KOPT-K1 (cell line): ENCODE measurements around the gene EDEM2.
"Not testable (repeated sequence)": the region's sequence is repeated elsewhere in the genome, so short reads cannot be mapped to it uniquely, and the experiment has no call there.

Experiments used
- H3K27ac ChIP-seq: fragments of 200-600 bp; sonication (generic); 2 replicates; pipeline ENCODE4 v1.5.1; 2016; ENCODE audit warnings: antibody characterized with exemption, mild to moderate bottlenecking, low read depth, low read length; ENCODE audit not compliant: poor library complexity, severe bottlenecking
- H3K36me3 ChIP-seq: fragments of 200-600 bp; sonication (generic); 2 replicates; pipeline ENCODE4 v1.5.1; 2017; ENCODE audit warnings: antibody characterized with exemption, mild to moderate bottlenecking, low read length, moderate library complexity; ENCODE audit not compliant: insufficient read depth
- H3K9me3 ChIP-seq: fragments of 200-600 bp; sonication (generic); 2 replicates; pipeline ENCODE4 v1.5.1; 2017; ENCODE audit warnings: antibody characterized with exemption, low read length, mild to moderate bottlenecking; ENCODE audit not compliant: insufficient read depth, poor library complexity, severe bottlenecking

Gene EDEM2

DNA sequence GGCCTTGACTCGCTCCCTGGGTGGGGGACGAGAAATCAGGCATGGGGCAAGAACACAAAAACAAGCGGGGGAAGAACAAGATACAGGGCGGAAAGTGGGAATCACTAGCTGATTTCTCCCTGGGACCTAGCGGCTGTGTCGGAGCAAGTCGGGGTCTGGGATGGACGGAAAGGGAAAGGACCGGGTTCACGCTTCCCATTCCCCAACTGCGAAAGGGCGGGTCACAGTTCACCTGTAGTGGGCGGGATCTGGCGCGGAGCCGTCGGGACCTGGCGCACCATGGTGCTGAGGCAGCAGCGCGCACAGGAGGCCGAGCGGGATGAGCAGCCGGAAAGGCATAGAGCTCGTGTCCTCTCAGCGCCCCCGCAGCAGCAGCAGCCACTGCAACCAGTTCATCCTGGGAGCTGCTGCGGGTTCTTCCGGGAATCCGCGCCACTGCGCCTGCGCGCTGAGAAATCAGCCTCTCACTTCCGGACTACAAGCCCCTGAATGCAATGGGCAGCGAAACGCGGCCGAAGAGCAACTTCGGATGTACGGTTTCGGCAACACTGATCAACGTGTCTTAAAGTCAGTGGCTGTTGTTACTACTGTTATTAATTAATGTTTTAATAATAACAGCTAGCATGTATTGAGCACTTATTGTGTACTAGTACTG, at the start of gene EDEM2:
Gene EDEM2, minus strand, starts transcription at position 417 of the 655 bp plus-strand sequence. Its CDS starts 78 bp downstream, at position 339.
- Histone ChIP-seq H3K36me3 (peaks cover 27% of the 10 kb centered on the region), H3K27ac (peak within 1 kb of the TSS; percentile 67), H3K9me3 (no peaks in the 10 kb centered on the region)

DNA sequence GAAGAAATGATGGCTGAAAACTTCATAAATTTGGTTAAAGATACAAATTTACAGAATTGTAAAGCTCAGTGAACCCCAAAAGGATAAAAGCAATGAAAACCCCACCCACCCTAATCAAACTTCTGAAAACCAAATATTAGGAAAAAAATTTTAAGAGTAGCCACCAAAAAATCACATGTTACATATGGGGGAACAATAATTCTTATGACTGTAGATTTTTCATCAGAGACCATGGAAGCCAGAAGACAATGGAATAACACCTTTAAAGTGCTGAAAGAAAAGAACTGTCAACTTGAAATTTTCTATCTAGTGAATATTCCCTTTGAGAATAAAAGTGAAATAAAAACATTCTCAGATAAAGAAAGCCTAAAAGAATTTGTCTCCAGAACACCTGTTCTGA, 49.2 kb upstream of the EDEM2 start:
- H3K27ac ChIP-seq = no peak overlapping the region
- H3K36me3 ChIP-seq = no peaks in the 10 kb centered on the region
- peaks cover 27% of the 10 kb centered on the region for H3K9me3 ChIP-seq

DNA sequence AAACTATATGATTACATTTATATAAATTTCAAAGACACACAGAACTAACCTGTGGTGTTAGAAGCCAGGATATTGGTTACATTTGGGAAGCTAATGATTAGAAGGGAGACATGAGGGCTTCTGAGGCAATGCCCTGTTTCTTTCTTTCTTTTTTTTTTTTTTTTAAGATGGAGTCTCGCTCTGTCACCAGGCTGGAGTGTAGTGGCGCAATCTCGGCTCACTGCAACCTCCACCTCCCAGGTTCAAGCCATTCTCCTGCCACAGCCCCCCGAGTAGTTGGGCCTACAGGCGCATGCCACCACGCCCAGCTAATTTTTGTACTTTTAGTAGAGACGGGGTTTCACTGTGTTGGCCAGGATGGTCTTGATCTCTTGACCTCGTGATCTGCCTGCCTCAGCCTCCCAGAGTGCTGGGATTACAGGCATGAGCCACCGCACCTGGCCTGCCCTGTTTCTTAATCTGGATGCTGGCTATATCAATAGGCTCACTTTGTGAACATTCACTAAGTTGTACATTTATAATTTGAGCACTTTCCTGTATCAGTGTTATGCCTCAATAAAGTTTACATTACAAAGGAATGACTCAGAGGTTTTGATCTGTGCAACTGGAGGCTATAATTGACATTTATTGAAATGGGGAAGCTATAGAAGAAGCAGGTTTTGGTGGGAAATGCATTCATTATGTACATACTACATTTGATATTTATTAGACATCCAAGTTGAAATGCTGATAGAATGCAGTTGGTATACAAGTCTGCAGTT, 46.1 kb upstream of the EDEM2 start:
- H3K36me3 ChIP-seq, H3K27ac ChIP-seq: not testable (repeated sequence)
- peaks cover 14% of the 10 kb centered on the region for H3K9me3 ChIP-seq

DNA sequence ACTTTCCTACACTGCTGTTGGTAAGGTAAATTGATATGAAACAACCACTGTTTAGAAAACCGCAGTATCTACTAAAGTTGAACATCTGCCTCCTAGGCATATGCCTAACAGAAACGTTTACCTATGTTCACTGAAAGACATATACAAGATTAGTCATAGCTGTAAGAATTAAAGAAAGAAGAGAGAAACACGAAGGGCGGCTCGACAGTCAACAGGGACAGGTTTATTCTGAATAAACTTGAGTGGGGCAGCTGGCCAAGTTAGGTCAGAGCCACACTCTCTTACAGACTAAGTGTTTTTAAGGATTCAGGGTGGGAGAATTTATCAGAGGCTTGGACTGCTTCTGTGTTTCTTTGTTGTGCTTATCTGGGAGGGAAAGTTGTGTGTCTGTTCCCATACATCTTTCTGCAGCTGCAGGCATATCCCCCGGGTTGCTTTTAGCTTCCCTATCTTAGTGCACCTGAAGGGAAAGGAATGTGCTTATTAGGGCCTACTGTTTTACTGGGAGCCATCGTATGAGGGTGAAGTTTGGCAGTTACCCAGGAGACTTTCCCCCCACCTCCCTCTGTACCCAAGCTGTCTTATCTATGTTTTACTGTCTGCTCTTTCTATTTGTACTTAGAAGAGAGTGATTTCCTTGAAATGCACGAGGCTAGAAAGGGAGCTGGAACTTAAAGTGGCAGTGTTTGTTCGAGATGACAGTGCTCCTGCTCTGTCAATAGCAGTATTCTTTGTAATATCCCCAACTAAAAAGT, 45.2 kb upstream of the EDEM2 start:
- H3K9me3 ChIP-seq = peaks cover 13% of the 10 kb centered on the region
- H3K36me3 ChIP-seq = no peaks in the 10 kb centered on the region
- no peak overlapping the region for H3K27ac ChIP-seq

- peaks cover 7% of the 10 kb centered on the region for H3K9me3 ChIP-seq
- H3K27ac ChIP-seq = no peak overlapping the region
- no peaks in the 10 kb centered on the region for H3K36me3 ChIP-seq
These were observed 44.4 kb upstream of the EDEM2 start for GRCh38 chr20:35191419-35192117.

GRCh38 chr20:35190556-35190955, 43.4 kb upstream of the EDEM2 start:
- no peaks in the 10 kb centered on the region for H3K9me3 ChIP-seq
- H3K27ac ChIP-seq = no peak overlapping the region
- no peaks in the 10 kb centered on the region for H3K36me3 ChIP-seq

DNA sequence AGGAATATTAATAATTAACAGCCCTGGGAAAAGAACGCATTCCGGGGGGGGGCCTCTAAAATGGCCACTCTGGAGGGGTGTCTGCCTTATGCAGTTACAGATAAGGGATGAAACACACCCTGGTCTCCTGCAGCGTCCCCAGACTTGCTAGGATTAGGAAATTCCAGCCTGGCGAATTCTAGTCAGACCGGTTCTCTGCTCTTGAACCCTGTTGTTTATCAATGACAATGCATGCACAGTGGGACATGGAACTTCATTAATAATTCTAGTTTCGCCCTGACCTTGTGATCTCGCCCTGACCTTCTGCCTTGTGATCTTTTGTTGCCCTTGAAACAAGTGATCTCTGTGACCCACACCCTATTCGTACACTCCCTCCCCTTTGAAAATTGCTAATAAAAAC, 42.1 kb upstream of the EDEM2 start:
- not testable (repeated sequence) for H3K36me3 ChIP-seq, H3K9me3 ChIP-seq, H3K27ac ChIP-seq

GRCh38 chr20:35187584-35188190, 40.6 kb upstream of the EDEM2 start:
- Histone ChIP-seq H3K9me3 (no peaks in the 10 kb centered on the region), H3K36me3 (no peaks in the 10 kb centered on the region), H3K27ac (no peak overlapping the region)

DNA sequence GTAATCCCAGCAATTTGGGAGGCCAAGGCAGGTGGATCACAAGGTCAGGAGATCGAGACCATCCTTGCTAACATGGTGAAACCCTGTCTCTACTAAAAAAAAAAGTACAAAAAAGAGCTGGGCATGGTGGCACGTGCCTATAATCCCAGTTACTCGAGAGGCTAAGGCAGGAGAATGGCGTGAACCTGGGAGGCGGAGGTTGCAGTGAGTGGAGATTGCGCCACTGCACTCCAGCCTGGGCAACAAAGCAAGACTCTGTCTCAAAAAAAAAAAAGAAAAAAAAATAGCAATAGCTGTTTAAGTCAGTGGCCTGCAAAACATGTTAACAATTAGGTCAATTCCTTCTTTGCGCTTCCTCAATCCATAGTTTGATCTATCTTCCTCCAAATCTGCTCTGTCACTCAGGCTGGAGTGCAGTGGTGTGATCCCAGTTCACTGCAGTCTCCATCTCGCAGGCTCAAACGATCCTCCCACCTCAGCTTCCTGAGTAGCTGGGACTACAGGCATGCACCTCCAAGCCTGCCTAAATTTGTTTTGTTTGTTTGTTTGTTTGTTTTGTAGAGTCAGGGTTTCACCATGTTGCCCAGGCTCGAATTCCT, 39.7 kb upstream of the EDEM2 start:
- not testable (repeated sequence) for H3K36me3 ChIP-seq, H3K9me3 ChIP-seq, H3K27ac ChIP-seq

GRCh38 chr20:35181731-35182130, 34.6 kb upstream of the EDEM2 start:
- Histone ChIP-seq H3K27ac (no peak overlapping the region), H3K9me3 (no peaks in the 10 kb centered on the region), H3K36me3 (no peaks in the 10 kb centered on the region)

DNA sequence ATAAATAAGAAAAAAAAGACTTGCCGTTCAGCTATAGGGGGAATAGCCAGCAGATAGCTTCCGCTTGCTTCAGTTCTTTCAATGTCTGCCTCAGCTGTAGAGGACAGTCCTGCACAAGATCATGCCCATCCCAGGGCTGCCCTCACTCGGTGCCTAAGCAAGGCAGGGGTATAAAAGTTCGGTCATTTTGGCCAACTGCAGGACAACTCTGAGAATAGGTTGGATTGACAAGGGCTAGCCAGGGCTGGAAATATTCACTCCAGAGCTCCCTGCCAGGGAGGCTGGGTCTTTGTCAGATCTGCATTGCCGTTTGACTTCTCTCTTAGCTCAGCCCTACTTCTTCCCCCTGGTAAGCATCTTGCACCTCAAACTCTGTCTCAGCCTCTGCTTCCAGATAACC, 33.1 kb upstream of the EDEM2 start:
- H3K36me3 ChIP-seq = no peaks in the 10 kb centered on the region
- no peaks in the 10 kb centered on the region for H3K9me3 ChIP-seq
- H3K27ac ChIP-seq = no peak overlapping the region

DNA sequence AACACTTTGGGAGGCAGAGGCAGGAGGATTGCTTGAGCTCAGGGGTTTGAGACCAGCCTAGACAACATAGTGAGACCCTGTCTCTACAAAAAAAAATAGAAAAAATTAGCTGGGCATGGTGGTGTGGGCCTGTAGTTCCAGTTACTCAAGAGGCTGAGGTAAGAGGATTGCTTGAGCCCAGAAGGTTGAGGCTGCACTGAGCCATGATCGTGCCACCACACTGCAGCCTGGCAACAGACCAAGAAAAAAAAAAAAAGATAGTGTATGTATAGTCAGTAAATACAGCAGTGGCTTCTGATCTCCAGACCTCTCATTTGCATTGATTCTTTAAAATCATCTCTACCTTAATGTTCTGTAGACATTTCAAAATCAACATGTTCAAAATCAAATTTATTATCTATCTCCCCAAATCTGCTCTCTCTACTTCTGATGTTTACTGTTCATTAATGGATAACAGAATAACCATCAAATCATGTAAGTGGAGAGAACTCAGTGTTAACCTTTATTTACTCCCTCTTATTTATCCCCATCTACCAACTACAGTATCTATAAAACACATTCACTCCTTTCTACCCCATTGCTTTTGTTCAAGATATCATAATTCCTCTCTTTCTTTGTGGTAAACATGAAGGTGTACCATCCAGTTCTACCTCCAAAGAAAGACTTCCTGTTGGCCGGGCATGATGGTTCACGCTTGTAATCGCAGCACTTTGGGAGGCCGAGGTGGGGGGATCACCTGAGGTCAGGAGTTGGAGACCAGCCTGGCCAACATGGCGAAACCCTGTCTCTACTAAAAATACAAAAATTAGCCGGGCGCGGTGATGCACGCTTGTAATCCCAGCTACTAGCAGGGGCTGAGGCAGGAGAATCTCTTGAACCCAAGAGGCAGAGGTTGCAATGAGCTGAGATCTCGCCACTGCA, 32.4 kb upstream of the EDEM2 start:
- Histone ChIP-seq H3K9me3 (no peaks in the 10 kb centered on the region), H3K36me3 (no peaks in the 10 kb centered on the region), H3K27ac (no peak overlapping the region)

DNA sequence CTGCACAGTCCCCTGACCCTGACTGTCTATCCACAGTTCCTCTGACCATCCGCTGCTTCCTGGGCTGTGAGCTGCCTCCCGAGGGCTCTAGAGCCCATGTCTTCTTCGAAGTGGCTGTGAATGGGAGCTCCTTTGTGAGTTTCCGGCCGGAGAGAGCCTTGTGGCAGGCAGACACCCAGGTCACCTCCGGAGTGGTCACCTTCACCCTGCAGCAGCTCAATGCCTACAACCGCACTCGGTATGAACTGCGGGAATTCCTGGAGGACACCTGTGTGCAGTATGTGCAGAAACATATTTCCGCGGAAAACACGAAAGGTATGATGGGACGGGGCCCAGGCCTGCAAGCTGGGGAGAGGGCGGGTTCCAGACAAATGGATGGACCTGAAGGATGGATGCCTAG, 29.0 kb upstream of the EDEM2 start:
- Histone ChIP-seq H3K9me3 (no peaks in the 10 kb centered on the region), H3K36me3 (no peaks in the 10 kb centered on the region), H3K27ac (no peak overlapping the region)
